Hepatocyte (in vitro differentiated cells): ENCODE data around the gene SCYGR5.

ENCODE experiments used
- CTCF ChIP-seq: fragments of 200-600 bp; sonication (generic); IDR thresholded peaks from 2 replicates; pipeline ENCODE4 v1.5.1; 2016; ENCODE audit warnings: antibody characterized with exemption, mild to moderate bottlenecking; ENCODE audit not compliant: poor library complexity
- EZH2phosphoT487 ChIP-seq: fragments of 200-600 bp; sonication (generic); IDR thresholded peaks from one replicate; pipeline ENCODE4 v1.6.1; 2018; ENCODE audit warnings: antibody characterized with exemption, mild to moderate bottlenecking, low read depth, moderate library complexity; ENCODE audit not compliant: unreplicated experiment, severe bottlenecking

GRCh38 chr2:227665189-227665940, 1.2 kb upstream of the SCYGR5 start:
- TF ChIP-seq CTCF (no peak), EZH2phosphoT487 (no peak)
